Esophagus squamous epithelium (tissue), 5 donors: ENCODE results near the gene ZNF784. TPM values are rescaled to one million over a fixed set of nuclear protein-coding genes. Genes with fewer than 3 reads are reported as not detected.

Experiments
- DNase-seq: peaks from one replicate; lab custom pipeline; 2025; lab: John Stamatoyannopoulos, UW
- H3K27ac ChIP-seq, 4 donors: fragments of 200-600 bp; sonication (generic); one replicate each; pipeline ENCODE4 v1.5.1; 2016 to 2019; ENCODE audit warnings: mild to moderate bottlenecking in 1 of 4
- H3K27me3 ChIP-seq, 4 donors: fragments of 200-600 bp; sonication (generic); 1 replicate in 3 of 4; 2 replicates in 1 of 4; pipeline versions ENCODE4 v1.5.1 to v1.6.0; 2017 to 2021; ENCODE audit warnings: antibody characterized with exemption in 1 of 4
- H3K36me3 ChIP-seq, 3 donors: fragments of 200-600 bp; sonication (generic); one replicate each; pipeline ENCODE4 v1.5.1; 2016 to 2019
- H3K4me1 ChIP-seq, 3 donors: fragments of 200-600 bp; sonication (generic); one replicate each; pipeline ENCODE4 v1.5.1; 2017 to 2019
- H3K4me3 ChIP-seq, 4 donors: fragments of 200-600 bp; sonication (generic); 1 replicate in 3 of 4; 2 replicates in 1 of 4; pipeline ENCODE4 v1.5.1; 2016 to 2019; ENCODE audit warnings: mild to moderate bottlenecking in 2 of 4, moderate library complexity in 1 of 4
- H3K9me3 ChIP-seq, 3 donors: fragments of 200-600 bp; sonication (generic); one replicate each; pipeline ENCODE4 v1.5.1; 2016 to 2019
- CTCF ChIP-seq, 6 experiments: fragments of 450-650 bp in 4 of 6; fragments of 200-600 bp in 2 of 6; sonication (generic) in 2 of 6; IDR thresholded peaks; one replicate each; pipeline ENCODE4 v1.5.1; 2016 to 2019; ENCODE audit warnings: antibody characterized with exemption in 6 of 6, mild to moderate bottlenecking in 4 of 6, moderate library complexity in 4 of 6
- POLR2A ChIP-seq, 4 donors: fragments of 450-650 bp; IDR thresholded peaks; one replicate each; pipeline ENCODE4 v1.6.1; 2017; ENCODE audit warnings: antibody characterized with exemption in 4 of 4, mild to moderate bottlenecking in 4 of 4, moderate library complexity in 3 of 4
- WGBS, 2 donors: methylation state at CpG; one replicate each; pipeline ENCODE4 v1.1.5; 2018; 5-methylcytosine and 5-hydroxymethylcytosine counted together
- intact Hi-C: fragments of 100-400 bp; cut with DNase I; formaldehyde crosslinking; loops from one replicate; pipeline ENCODE4 v1.15.0; 2022
- total RNA-seq, 4 donors: library from RNA; depleted of rRNA; stranded (reverse); fragments of >200 nt; gene quantifications; one replicate each; pipeline ENCODE4 v1.1.0, GENCODE V29; 2016
- donor health status: DM: yes; HTN: yes; CAD: no.

ZNF784 gene
- total RNA-seq, 4 donors from 2014 or later, result 2.9 to 6.9 (median 4.4) TPM

GRCh38 chr19:55616395-55616875 lies 7.9 kb downstream of the ZNF784 start:
- H3K36me3 ChIP-seq, result peaks cover 11 to 63% (median 26%) of the 10 kb centered on the region in 3 donors
- no peak for DNase-seq
- intact Hi-C loops, result no loop called here
- H3K4me3 ChIP-seq, result no peak overlapping the region
- TF ChIP-seq POLR2A (IDR thresholded peaks at IDR 0.05), result no peak
- H3K27ac ChIP-seq, result no peak overlapping the region
- H3K9me3 ChIP-seq, result no peaks in the 10 kb centered on the region
- WGBS, 2 donors, result 93 to 95% methylated on average over 7 to 8 of the region's 38 CpGs
- H3K4me1 ChIP-seq, result peaks cover 2 to 26% (median 4%) of the 10 kb centered on the region in 3 donors
- no peaks in the 10 kb centered on the region for H3K27me3 ChIP-seq

DNA sequence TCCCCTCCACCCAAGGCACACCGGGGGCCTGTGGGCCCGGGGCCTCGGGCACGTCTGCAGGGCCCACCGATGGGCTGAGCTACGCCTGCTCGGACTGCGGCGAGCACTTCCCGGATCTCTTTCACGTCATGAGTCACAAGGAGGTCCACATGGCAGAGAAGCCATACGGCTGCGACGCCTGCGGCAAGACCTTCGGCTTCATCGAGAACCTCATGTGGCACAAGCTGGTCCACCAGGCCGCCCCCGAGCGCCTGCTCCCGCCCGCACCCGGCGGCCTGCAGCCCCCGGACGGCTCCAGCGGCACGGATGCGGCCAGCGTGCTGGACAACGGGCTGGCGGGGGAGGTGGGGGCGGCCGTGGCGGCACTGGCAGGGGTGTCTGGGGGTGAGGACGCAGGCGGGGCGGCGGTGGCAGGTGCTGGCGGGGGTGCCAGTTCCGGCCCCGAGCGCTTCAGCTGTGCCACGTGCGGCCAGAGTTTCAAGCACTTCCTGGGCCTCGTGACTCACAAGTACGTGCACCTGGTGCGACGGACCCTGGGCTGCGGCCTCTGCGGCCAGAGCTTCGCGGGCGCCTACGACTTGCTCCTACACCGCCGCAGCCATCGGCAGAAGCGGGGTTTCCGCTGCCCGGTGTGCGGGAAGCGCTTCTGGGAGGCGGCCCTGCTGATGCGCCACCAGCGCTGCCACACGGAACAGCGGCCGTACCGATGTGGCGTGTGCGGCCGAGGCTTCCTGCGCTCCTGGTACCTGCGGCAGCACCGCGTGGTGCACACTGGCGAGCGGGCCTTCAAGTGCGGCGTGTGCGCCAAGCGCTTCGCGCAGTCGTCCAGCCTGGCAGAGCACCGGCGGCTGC lies 8.6 kb downstream of the ZNF784 start:
- Histone ChIP-seq H3K36me3 (peaks cover 11 to 58% (median 26%) of the 10 kb centered on the region in 3 donors), H3K4me1 (peaks cover 2 to 33% (median 4%) of the 10 kb centered on the region in 3 donors), H3K27ac (no peak overlapping the region), H3K27me3 (no peaks in the 10 kb centered on the region), H3K4me3 (no peak overlapping the region), H3K9me3 (no peaks in the 10 kb centered on the region)
- 99% methylated on average over 12 of the region's 88 CpGs; no CpG with 5 or more reads in 1 of the 2 donors for WGBS, 2 donors
- TF ChIP-seq POLR2A (IDR thresholded peaks at IDR 0.05) (no peak), CTCF (IDR thresholded peaks at IDR 0.05) (no peak)
- no peak for DNase-seq
- intact Hi-C loops, result no loop called here

- Histone ChIP-seq H3K27me3 (no peaks in the 10 kb centered on the region), H3K36me3 (peaks cover 11 to 63% (median 26%) of the 10 kb centered on the region in 3 donors), H3K4me3 (no peak overlapping the region), H3K9me3 (no peaks in the 10 kb centered on the region), H3K4me1 (peaks cover 2 to 34% (median 4%) of the 10 kb centered on the region in 3 donors), H3K27ac (no peak overlapping the region)
- TF ChIP-seq CTCF (IDR thresholded peaks at IDR 0.05) (no peak), POLR2A (IDR thresholded peaks at IDR 0.05) (no peak)
- intact Hi-C loops, result loop anchor here (5.0 kb wide), 1 partner anchor 98 kb away; no protein-coding TSS in a partner anchor
- 95 to 100% methylated on average over 1 to 24 of the region's 98 CpGs for WGBS, 2 donors
- no peak for DNase-seq
These were observed 9.4 kb downstream of the ZNF784 start for GRCh38 chr19:55614711-55615542.

- 96 to 97% methylated on average over 13 to 28 of the region's 75 CpGs for WGBS, 2 donors
- H3K27me3 ChIP-seq, result no peaks in the 10 kb centered on the region
- H3K4me1 ChIP-seq, result peaks cover 0 to 30% (median 4%) of the 10 kb centered on the region in 3 donors
- H3K36me3 ChIP-seq, result peaks cover 11 to 71% (median 26%) of the 10 kb centered on the region in 3 donors
- no peaks in the 10 kb centered on the region for H3K9me3 ChIP-seq
- no peak overlapping the region for H3K4me3 ChIP-seq
- DNase-seq, result no peak
- no peak overlapping the region for H3K27ac ChIP-seq
- intact Hi-C loops, result loop anchor here (5.0 kb wide), 1 partner anchor 97 kb away; no protein-coding TSS in a partner anchor
- TF ChIP-seq CTCF (IDR thresholded peaks at IDR 0.05) (no peak), POLR2A (IDR thresholded peaks at IDR 0.05) (no peak)
These were observed 10.2 kb downstream of the ZNF784 start for GRCh38 chr19:55613930-55614710.

DNA sequence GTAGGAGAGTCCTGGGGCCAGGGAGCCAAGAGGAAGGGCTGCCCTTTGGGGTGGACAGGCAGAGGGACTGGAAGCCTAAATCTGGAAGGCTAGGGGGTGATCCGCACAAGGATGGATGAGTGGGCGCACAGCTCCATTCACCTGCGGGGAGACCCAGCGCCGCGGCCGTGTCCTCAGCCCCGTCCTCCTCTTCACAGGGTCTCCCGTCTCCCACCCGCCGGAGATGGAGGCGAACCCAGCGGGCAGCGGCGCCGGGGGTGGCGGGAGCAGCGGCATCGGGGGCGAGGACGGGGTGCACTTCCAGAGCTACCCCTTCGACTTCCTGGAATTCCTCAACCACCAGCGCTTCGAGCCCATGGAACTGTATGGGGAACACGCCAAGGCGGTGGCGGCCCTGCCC lies 11.0 kb downstream of the ZNF784 start:
- intact Hi-C loops, result loop anchor here (5.0 kb wide), 1 partner anchor 96 kb away; no protein-coding TSS in a partner anchor
- peaks cover 15 to 78% (median 26%) of the 10 kb centered on the region in 3 donors for H3K36me3 ChIP-seq
- no peak for DNase-seq

More for the DNA sequence above, 11.0 kb downstream of the ZNF784 start:
- H3K4me1 ChIP-seq, result peaks cover 0 to 23% (median 4%) of the 10 kb centered on the region in 3 donors
- no peak overlapping the region for H3K27ac ChIP-seq
- 86 to 89% methylated on average over 7 to 14 of the region's 27 CpGs for WGBS, 2 donors
- no peak for TF ChIP-seq CTCF (IDR thresholded peaks at IDR 0.05)
- no peak for TF ChIP-seq POLR2A (IDR thresholded peaks at IDR 0.05)
- no peaks in the 10 kb centered on the region for H3K27me3 ChIP-seq
- no peak overlapping the region for H3K4me3 ChIP-seq
- no peaks in the 10 kb centered on the region for H3K9me3 ChIP-seq
